ENCODE measurements around the gene DDX10. TPM values are rescaled to one million over a fixed set of nuclear protein-coding genes. Genes with fewer than 3 reads are reported as not detected.
"Not testable (repeated sequence)": the region's sequence is repeated elsewhere in the genome, so short reads cannot be mapped to it uniquely, and the experiment has no call there.

The DDX10 gene
- polyA plus RNA-seq, 1 experiment, result 11.0 TPM

GRCh38 chr11:108632041-108632704 is 32.7 kb upstream of the DDX10 start:
- no peak for TF ChIP-seq CTCF (IDR thresholded peaks at IDR 0.05; ENCODE audit: insufficient read depth, low read depth, low read length)
- ChIA-PET POLR2A (interaction anchor here (0.5 kb wide), 2 partner anchors 25 to 26 kb away, joined by 3 read pairs; no protein-coding TSS in a partner anchor), CTCF (interaction anchor here (0.7 to 1.2 kb wide), 3 partner anchors 17 to 495 kb away, joined by 3 to 5 read pairs (median 4); no protein-coding TSS in a partner anchor)
- no peaks in the 10 kb centered on the region for H3K36me3 ChIP-seq (ENCODE audit: control insufficient read depth, insufficient read depth, low read length)
- no peak overlapping the region for H3K4me3 ChIP-seq (ENCODE audit: low read depth, low read length)
- no peak for DNase-seq (ENCODE audit: low read depth)
- H3K27me3 ChIP-seq (ENCODE audit: control insufficient read depth, insufficient read depth, low read length), result no peaks in the 10 kb centered on the region

GRCh38 chr11:108635106-108635505 is 29.8 kb upstream of the DDX10 start:
- ChIA-PET CTCF (no interaction called here), POLR2A (no interaction called here)
- Histone ChIP-seq H3K36me3 (ENCODE audit: control insufficient read depth, insufficient read depth, low read length) (no peaks in the 10 kb centered on the region), H3K4me3 (ENCODE audit: low read depth, low read length) (no peak overlapping the region), H3K27me3 (ENCODE audit: control insufficient read depth, insufficient read depth, low read length) (no peaks in the 10 kb centered on the region)
- no peak for TF ChIP-seq CTCF (IDR thresholded peaks at IDR 0.05; ENCODE audit: insufficient read depth, low read depth, low read length)
- no peak for DNase-seq (ENCODE audit: low read depth)

DNA sequence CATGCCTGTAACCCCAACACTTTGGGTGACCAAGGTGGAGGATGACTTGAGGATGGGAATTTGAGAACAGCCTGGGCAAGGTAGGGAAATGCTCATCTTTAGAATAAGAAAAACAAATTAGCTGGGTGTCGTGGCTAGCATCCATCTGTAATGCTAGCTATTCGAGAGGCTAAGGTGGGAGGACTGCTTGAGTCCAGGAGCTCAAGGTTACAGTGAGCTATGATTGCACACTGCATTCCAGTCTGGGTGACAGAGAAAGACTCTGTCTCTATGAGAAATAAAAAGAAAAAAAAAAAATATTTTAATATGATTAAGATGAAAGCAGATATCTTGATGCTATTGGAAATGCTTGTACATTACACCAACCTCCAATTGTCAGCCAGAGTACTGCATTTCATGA is 28.6 kb upstream of the DDX10 start:
- ChIA-PET CTCF (no interaction called here), POLR2A (no interaction called here)
- no peaks in the 10 kb centered on the region for H3K36me3 ChIP-seq (ENCODE audit: control insufficient read depth, insufficient read depth, low read length)

GRCh38 chr11:108639146-108639545 is 25.7 kb upstream of the DDX10 start:
- CTCF ChIA-PET, result interaction anchor here (1.0 to 1.3 kb wide), 2 partner anchors 9 to 520 kb away, joined by 3 to 4 read pairs; no protein-coding TSS in a partner anchor
- Histone ChIP-seq H3K4me3 (ENCODE audit: low read depth, low read length) (no peak overlapping the region), H3K36me3 (ENCODE audit: control insufficient read depth, insufficient read depth, low read length) (no peaks in the 10 kb centered on the region), H3K27me3 (ENCODE audit: control insufficient read depth, insufficient read depth, low read length) (no peaks in the 10 kb centered on the region)
- POLR2A ChIA-PET, result no interaction called here
- no peak for TF ChIP-seq CTCF (IDR thresholded peaks at IDR 0.05; ENCODE audit: insufficient read depth, low read depth, low read length)
- no peak for DNase-seq (ENCODE audit: low read depth)

More for the DNA sequence above, 28.6 kb upstream of the DDX10 start:
- Histone ChIP-seq H3K4me3 (ENCODE audit: low read depth, low read length) (no peak overlapping the region), H3K27me3 (ENCODE audit: control insufficient read depth, insufficient read depth, low read length) (no peaks in the 10 kb centered on the region)
- TF ChIP-seq CTCF (IDR thresholded peaks at IDR 0.05; ENCODE audit: insufficient read depth, low read depth, low read length), result no peak
- no peak for DNase-seq (ENCODE audit: low read depth)

DNA sequence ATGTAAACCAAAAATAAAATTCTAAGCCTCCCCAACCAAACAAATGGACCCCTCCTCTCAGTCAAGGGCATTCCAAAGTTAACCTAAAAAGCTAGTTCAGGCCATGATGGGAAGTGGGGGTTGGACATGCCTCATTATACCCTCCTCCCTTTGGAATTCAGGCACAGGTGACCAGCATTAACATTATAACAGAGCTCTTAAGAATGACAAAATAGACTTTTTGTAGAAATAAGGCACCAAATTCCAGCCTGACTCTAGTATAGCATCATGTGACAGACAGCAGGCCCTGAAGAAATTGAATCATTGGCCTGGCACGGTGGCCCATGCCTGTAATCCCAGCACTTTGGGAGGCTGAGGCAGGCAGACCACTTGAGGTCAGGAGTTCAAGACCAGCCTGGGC is 23.1 kb upstream of the DDX10 start:
- H3K36me3 ChIP-seq (ENCODE audit: control insufficient read depth, insufficient read depth, low read length); POLR2A ChIA-PET; H3K27me3 ChIP-seq (ENCODE audit: control insufficient read depth, insufficient read depth, low read length); DNase-seq (ENCODE audit: low read depth); H3K4me3 ChIP-seq (ENCODE audit: low read depth, low read length): not testable (repeated sequence)
- CTCF ChIA-PET, result interaction anchor here (1.0 kb wide), 1 partner anchor 97 kb away, joined by 3 read pairs; no protein-coding TSS in a partner anchor

- no peak overlapping the region for H3K4me3 ChIP-seq (ENCODE audit: low read depth, low read length)
- POLR2A ChIA-PET, result no interaction called here
- no peak for DNase-seq (ENCODE audit: low read depth)
- CTCF ChIA-PET, result interaction anchor here (0.9 kb wide), 1 partner anchor 21 kb away, joined by 3 read pairs; the partner anchor contains the start of gene DDX10
- no peaks in the 10 kb centered on the region for H3K27me3 ChIP-seq (ENCODE audit: control insufficient read depth, insufficient read depth, low read length)
- no peak for TF ChIP-seq CTCF (IDR thresholded peaks at IDR 0.05; ENCODE audit: insufficient read depth, low read depth, low read length)
- no peaks in the 10 kb centered on the region for H3K36me3 ChIP-seq (ENCODE audit: control insufficient read depth, insufficient read depth, low read length)
Observed at GRCh38 chr11:108643974-108644373, 20.9 kb upstream of the DDX10 start.
